OCI-M2 (cell line): Measurements from ENCODE around the gene COL4A2.

Experiments
- DNase-seq: peaks from one replicate; lab custom pipeline; 2025; ENCODE audit not compliant: unreplicated experiment; lab: John Stamatoyannopoulos, UW

The COL4A2 gene

DNA sequence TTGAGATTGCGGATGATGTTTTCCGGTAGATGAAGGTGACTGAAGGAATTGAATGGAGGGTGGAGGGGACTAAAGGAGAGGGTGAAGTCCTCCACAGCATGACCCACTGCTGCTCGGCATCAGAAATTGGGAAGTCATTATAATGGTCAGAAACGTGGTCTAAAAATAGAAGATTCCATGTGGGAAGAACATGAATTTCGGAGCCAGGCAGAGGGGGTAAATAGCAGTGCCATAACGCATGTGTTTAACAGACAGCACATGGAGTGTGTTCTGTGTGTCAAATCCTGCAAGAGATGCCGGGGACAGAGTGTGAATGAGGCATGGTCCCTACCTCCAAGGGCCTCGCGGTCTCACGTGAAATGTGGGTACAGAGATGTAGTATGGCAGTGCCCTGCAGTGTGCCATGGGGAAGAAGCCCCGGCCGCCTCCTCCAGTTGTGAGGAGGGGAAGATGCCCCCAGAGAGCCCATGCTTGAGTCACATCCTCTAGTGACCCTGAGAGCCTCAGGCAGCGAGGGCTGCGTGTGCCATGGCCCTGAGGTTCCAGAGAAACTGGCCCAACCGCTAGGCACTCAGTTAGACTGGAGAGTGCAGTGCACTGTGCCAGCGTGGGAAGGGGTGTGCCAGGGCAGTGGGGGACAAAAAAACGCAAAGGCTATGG is 106.1 kb downstream of the COL4A2 start:
- DNase-seq: no peak

DNA sequence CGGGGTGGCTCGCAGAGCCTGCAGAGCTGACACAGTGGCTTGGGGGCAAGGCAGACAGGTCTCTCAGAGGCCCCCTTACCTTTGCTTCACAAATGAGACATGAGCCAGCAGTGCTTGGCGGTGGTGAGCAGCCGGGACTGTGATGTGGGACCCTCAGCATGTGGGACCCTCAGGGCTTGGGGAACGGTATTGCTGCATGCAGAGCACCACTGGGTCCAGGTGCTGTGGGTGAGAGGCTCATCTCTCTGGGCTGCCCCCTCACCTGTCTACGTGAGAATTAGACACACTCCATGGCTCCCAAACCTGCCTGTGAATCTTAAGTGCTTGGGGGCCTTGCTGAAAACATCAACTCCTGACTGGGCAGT is 106.6 kb downstream of the COL4A2 start:
- DNase-seq: no peak

DNA sequence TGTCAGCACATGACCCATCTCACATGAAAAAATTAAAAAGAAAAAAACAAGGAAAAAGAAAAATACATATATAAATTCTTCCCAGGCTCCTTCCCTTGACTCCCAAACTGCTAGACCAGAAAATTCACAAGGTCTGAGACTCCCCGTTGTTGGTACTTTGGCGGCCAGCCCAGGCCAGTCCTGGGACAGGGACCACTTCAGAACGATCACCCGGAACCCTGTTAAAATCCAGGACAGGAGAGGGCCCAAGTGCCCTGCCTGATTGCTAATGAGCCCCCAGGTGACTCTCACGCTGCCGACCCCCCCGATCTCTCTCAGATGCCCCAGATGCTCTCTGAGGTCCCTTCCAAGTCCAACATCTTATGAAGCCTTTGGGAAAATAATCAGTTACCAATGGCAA is 107.2 kb downstream of the COL4A2 start:
- DNase-seq: no peak

DNA sequence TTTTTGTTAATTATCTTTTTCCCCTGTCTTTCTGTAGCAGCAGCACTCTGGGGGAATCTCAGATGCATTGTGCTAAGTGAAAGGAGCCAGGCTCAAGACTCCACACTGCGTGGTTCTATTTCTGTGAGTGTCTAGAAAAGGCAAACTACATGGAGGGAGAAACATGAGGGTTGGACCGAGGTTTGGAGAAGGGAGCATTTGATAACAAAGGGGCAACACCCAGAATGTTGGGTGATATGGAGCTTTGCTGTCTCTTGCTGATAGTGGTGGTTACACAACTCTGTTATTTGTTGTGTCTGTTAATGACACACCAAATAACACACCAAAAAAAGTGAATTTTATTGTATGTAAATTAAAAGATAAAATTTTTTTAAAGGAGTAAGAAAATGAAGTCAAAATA is 107.8 kb downstream of the COL4A2 start:
- DNase-seq: no peak

DNA sequence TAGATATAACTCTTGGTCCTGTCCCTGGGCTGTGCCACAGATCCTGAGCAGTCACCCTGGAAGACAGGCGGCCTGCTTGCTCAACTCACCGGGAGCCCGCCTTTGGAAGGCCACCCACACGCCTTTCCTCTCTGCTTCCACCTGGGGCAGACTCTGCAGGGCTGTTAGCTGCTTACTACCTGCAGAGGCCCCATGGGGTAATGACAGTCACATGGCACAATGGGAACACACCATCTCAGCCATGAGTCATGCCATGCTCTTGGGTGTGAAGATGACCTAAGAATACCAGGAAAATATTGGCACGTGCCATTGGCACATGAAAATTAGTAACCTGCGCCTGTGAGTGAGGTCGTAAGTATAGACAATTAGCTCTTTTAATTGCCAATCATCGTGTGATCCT is 108.6 kb downstream of the COL4A2 start:
- no peak for DNase-seq

DNA sequence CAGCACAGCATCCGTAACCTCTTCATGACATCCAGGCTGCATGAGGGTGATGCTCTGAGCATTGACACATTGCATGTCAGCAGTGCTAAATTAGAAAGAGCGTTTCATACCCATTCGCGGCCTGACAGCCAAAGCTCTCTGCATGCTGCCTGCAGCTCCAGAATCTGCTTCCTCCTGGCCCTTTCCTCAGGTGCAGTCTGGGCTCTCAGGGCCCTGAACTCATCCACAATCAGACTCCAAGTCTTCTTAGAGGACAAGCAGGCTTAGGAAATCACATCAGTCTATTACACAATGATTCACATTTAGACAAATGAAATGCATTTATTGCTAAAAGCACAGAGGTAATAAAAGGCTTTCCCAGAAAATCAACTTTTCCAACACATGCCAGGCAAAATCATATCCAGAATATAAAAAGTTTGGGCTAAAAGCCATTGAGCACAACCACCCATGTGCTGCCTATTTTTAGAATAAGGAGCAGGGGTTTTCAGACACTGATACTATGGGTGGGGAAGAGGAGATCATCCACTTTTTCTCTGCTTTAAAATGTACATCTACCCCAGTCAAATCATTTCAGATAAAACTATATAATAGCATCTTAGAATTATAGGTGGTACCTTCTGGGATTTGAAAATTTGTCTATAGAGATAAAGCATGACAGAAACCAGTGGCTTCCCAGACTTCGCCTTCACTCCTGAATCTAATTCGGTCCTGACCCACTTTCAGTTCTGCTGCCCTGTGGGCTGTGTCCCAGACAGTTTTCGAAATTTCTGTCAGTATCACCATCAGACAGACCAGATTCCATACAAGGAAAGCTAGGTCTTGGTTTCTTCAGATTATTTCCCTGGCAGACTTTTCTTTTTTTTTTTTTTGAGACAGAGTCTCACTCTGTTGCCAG is 109.3 kb downstream of the COL4A2 start:
- DNase-seq: no peak

DNA sequence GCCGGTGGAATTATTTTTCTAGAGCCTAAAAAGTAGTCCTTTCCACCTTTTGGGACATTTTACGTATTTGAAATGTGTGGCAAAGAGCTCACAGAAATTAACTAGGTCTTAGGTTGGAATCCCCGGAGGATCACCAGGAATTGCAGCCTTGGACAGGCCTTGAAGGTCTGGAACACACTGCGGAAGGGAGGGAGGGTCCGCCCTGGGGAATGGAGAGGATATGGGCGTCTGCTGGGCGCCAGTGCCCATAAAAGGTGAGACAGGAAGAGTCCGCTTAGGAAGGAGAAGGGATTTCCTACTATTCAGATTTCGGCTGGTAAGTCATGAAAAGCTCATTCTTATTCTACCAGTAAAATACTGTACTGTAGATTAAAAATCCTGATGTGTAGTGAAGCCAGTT is 111.9 kb downstream of the COL4A2 start:
- no peak for DNase-seq

DNA sequence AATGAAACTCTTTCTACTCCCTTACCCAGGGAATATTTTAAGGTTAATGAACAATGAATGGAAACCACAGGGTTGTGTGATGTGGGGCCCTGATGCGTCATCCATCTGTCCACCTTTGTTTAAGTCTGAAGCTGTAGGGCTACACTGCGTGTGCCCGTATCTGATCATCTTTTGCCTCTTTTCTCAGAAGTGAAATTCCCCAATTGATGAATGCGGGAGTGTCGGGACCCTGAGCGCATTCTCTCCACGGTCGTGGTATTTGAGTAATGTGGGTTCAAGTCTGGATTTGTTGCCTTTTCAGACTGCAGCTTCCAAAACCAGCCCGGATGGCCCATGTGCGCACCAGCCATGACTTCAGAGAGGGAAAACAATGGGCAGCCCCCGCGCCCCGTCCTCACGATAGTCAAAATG is 112.3 kb downstream of the COL4A2 start:
- DNase-seq: no peak

DNA sequence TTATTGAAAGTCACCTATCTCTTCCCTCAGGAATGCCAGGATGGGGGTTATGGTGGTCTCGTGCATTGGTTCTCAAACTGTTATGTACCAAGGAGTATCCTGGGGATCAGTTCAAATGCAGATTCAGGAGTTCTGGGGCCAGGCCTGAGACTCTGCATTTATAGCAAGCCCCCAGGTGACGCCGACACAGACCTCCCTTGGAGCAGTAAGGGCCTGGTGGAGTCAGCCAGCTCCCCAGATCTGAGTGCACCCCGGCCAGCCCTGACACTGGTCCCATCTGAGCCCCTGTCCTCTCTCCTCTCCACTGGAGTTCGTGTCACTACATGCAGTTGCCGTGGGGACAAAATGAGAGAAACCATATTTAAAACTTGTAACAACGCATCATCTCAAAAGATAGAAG is 112.9 kb downstream of the COL4A2 start:
- DNase-seq: no peak

DNA sequence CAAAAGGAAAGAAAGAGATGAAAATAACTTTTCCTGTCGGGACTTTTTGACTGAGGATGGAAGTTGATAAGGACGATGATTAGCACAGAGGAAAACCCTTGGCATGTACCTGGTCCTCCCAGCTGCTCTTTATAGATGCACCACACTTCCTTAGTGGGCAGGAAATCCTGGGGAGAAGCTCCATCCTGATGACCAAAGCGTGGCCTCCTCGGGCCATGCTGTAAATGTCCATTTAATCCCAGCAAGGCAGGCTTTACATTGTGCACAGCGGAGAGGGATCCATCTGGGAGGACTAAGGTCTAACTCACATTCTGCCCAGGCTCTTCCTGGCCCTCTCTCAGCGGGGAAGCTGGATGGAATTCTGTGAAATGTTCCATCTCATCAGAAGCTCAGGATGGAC is 113.5 kb downstream of the COL4A2 start:
- no peak for DNase-seq

DNA sequence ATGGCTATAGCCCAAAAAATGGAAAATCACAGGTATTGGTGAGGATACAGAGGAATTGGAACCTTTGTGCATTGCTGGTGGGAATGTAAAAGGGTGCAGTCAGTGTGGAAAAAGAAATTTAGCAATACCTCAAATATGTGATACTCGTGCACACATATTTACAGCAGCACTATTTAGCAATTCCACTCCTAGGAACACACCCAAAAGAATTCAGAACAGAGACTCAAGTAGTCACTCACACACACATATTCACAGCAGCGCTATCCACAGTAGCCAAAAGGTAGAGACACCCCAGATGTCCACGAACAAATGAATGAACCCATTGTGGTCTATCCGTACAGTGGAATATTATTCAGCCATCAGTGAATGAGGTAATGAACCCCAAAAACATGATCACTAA is 114.0 kb downstream of the COL4A2 start:
- no peak for DNase-seq

DNA sequence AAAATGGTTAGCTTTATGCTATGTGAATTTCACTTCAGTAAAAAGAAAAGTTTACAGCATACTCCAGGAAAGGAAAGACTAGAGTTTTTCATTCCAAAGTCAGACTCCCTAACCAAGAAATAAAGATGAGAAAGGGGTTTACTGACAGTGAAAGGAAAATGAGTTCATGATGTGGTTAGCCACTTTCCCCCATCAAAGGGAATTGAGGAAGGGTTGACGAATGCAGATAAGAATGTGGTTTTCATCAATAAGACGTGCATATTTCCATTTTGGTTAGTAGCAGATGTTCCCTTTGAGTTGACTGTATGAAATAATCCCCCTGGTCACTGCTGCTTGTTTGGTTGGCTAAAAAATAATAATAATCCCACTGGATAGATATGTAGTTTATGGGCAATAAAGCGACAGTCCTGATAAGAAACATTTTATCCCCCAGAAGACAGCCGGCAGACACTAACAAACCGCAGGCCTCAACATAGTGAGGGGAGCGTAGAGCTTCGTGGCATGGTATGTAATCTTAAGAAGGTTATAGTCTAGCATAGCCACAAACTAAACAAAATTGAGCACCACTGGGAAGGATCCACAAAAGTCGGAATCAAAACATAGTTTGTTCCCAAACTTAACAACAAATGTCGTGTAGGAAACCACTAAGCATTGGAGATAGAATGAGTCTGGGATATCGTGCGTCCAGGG is 114.8 kb downstream of the COL4A2 start:
- DNase-seq: no peak

DNA sequence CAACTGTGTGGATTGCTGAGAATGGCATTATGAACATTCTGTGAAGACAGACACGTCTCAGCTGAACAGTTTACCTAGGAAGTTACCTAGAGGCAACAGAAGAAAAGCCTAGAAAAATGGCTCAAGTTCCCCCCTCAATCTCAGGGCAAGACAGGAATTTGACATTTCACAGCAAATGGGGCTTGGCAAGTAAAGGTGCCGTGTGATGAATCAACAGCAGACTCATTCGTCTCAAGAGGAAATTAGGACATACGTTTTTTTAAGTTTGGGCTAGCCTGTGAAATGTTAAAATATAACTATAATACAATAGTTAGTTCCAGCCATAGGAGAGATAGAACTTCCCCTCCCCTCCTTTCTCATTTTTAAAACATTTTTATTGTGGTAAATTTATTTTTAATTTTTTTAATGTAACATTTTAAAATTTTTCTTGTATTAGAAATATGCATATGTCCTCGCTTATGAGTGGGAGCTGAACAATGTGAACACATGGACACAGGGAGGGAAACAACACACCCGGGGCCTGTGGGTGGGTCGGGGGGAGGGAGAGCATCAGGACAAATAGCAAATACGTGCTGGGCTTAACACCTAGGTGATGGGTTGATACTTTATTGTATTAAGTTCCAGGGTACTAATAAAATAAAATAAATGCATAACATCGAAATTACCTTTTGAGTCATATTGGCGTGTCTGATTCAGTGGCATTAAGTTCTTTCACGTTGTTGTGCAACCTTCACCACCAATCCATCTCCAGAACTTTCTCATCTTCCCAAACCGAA is 116.0 kb downstream of the COL4A2 start:
- no peak for DNase-seq

DNA sequence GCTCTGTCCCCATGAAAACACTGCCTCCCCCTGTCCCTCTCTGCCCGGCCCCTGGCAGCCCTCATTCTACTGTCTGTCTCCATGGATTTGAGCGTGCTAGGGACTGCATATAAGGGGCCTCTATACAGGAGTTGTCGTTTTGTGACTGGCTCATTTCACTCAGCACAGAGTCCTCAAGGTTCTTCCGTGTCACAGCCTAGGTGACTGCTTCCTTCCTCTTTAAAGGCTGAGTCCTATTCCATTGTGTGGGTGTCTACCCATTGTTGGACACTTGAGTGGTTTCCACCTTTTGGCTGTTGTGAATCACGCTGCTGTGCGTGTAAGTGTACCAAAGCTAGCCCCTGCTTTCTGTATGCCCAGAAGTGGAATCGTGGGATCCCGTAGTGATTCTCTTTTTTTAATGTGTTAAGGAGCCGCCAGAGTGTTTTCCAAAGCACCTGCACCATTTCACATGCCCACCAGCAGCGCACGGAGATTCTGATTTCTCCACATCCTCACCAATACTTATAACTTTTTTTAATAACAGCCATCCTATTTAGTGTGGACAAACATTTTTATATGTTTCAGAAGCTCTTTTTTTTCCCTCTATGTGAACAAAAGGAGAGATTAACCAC is 116.7 kb downstream of the COL4A2 start:
- no peak for DNase-seq

DNA sequence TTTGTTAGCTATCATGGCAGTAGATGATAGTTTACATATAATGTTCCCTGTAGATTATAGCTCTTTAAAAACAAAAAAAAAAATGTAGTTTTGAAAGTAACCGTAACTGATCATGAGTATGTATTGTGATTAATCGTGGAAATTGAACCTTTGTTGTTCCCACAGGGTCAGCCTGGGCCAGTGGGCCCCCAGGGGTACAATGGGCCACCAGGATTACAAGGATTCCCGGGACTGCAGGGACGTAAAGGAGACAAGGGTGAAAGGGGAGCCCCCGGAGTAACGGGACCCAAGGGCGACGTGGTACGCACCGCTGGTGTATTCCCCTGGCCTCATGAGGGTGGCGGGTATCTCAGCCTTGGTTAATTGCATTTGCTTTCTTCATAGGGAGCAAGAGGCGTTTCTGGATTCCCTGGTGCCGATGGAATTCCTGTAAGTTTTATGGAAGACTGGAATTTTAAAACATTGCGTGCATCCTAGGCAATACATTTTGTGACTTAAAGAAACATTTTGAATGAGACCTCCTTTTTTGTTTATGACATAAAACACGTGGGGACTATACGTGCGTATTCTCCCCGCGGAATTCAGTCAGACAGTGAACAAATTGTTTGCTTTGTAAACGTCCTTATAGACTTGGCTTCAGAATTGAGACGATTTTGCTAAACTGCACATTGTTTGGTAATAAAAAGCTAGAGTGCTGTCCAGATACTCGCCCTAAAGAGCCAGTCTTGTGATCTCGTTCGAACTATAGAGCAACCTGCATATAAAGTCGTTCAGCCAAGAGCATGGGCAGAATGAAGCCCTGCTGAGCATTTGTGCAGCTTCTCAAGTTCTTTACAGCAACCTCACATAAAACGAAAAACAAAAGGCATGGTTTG is 117.7 kb downstream of the COL4A2 start:
- DNase-seq: no peak

DNA sequence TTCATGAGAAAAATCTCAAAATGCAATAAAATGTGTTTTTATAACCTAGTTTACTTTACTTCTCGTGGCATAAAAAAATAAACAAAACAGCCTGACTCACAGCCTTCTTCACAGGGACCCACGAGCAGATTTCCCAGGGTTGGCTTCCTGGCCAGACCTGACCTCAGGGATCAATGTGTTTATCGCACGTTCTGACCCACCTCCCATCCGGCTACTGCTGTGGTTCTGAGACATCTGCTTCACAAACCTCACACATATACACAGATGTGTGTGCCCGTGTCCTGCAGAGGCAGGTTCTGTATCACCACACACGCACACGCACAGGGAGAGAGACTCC is 118.3 kb downstream of the COL4A2 start:
- no peak for DNase-seq

DNA sequence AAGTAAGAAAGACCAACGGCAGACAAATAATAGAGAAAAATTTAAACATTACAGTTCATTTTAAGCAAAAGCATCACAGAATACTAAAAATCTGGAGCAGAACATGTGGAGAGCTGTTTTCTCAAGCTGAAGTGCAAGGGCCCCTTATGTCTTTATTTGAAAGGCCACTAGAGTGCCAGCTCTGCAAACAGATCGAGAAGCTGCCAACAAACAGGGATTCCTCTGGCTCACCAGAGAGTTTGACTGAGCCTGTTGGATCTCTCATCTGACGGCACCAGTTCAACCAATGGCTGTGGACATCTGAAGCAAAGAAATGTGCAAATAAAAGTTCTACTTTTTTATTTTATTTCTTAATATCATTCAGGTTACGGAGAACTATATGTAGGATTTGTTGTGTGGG is 119.7 kb downstream of the COL4A2 start:
- DNase-seq: no peak

DNA sequence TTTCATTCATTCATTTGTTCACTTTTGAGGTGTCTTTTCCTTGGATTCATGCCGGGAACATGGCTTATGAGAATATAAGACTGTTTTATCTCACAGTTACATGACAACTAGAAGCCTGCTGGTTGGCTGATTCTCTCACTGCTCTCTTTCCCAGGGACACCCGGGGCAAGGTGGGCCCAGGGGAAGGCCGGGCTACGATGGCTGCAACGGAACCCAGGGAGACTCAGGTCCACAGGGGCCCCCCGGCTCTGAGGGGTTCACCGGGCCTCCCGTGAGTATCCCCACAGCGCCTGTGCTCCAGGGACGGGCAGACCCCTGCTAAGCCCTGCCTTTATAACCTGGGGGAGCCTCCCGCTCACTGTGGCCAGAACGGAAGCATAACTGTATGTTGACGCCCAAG is 121.2 kb downstream of the COL4A2 start:
- no peak for DNase-seq

DNA sequence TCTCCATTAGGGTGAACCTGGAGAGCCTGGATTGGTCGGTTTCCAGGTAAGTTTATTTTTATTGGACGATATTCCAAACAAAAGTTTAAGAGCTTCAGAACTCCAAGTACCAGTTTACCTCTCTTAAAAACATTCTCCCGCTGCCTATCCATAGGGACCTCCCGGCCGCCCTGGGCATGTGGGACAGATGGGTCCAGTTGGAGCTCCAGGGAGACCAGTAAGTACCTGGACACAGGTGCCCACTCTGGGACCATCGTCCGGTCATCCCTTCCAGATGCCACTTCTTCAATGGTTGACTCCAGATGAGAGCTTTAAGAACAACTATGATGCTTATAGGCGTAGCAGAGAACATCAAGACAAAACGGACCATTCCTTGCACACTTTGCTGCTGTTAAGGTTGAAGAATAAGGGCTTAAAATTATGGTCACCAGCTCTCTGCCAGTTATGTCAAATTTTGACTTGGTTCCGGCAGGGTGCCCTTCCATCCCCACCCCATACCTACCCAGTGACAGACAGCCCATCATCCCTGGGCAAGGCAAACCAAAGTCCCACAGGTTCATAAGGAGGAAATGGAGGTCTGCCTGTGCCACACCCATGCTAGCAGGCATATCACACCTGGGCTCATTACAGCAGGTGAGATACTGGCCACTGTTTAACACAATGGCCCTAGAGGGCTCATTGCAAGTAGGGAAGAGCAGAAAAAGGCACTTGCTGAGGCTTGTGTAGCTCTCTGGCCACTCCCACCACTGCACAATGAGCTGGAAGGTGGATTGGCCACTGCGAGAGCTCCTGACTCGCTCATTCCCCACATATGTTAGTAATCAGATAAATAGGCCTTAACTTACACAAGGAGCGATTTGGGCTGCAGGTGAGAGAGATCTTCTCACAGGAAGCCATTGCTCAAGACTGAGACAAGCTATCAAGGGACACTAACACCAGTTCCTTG is 123.6 kb downstream of the COL4A2 start:
- DNase-seq: no peak
